ENCODE data around the gene SERPINB13.

SERPINB13 gene

GRCh38 chr18:63551769-63552168, 35.4 kb upstream of the SERPINB13 start:
- TF ChIP-seq USF1 (IDR thresholded peaks at IDR 0.05) (no peak), REST (IDR thresholded peaks at IDR 0.05; ENCODE audit: low read depth) (no peak), TAF1 (IDR thresholded peaks at IDR 0.05; ENCODE audit: low read depth) (no peak), EP300 (IDR thresholded peaks at IDR 0.05; ENCODE audit: borderline replicate concordance) (no peak)

- TF ChIP-seq FOXM1 (IDR thresholded peaks at IDR 0.05; ENCODE audit: borderline replicate concordance, low read depth), result no peak
These were observed 34.6 kb upstream of the SERPINB13 start for GRCh38 chr18:63552581-63552980.

GRCh38 chr18:63553081-63553480, 34.1 kb upstream of the SERPINB13 start:
- TF ChIP-seq CEBPB (IDR thresholded peaks at IDR 0.05), result no peak
- no peak for TF ChIP-seq EGR1 (IDR thresholded peaks at IDR 0.05)
- TF ChIP-seq TCF12 (IDR thresholded peaks at IDR 0.05; ENCODE audit: low read depth), result no peak
- TF ChIP-seq EP300 (IDR thresholded peaks at IDR 0.05; ENCODE audit: borderline replicate concordance), result no peak
- no peak for TF ChIP-seq USF1 (IDR thresholded peaks at IDR 0.05)
- no peak for TF ChIP-seq RAD21 (IDR thresholded peaks at IDR 0.05; ENCODE audit: low read depth)
- no peak for TF ChIP-seq FOXM1 (IDR thresholded peaks at IDR 0.05; ENCODE audit: borderline replicate concordance, low read depth)
- TF ChIP-seq NFIC (IDR thresholded peaks at IDR 0.05), result no peak
- no peak for TF ChIP-seq TAF1 (IDR thresholded peaks at IDR 0.05; ENCODE audit: low read depth)
- no peak for TF ChIP-seq TEAD4 (IDR thresholded peaks at IDR 0.05)
- no peak for TF ChIP-seq CREB1 (IDR thresholded peaks at IDR 0.05; ENCODE audit: low read depth)
- no peak for TF ChIP-seq REST (IDR thresholded peaks at IDR 0.05; ENCODE audit: low read depth)
- no peak for TF ChIP-seq ZBTB7A (IDR thresholded peaks at IDR 0.05; ENCODE audit: low read depth)
- TF ChIP-seq YY1 (IDR thresholded peaks at IDR 0.05; ENCODE audit: low read depth), result no peak
- TF ChIP-seq, protein P1, sequence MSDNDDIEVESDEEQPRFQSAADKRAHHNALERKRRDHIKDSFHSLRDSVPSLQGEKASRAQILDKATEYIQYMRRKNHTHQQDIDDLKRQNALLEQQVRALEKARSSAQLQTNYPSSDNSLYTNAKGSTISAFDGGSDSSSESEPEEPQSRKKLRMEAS (IDR thresholded peaks at IDR 0.05), result no peak

DNA sequence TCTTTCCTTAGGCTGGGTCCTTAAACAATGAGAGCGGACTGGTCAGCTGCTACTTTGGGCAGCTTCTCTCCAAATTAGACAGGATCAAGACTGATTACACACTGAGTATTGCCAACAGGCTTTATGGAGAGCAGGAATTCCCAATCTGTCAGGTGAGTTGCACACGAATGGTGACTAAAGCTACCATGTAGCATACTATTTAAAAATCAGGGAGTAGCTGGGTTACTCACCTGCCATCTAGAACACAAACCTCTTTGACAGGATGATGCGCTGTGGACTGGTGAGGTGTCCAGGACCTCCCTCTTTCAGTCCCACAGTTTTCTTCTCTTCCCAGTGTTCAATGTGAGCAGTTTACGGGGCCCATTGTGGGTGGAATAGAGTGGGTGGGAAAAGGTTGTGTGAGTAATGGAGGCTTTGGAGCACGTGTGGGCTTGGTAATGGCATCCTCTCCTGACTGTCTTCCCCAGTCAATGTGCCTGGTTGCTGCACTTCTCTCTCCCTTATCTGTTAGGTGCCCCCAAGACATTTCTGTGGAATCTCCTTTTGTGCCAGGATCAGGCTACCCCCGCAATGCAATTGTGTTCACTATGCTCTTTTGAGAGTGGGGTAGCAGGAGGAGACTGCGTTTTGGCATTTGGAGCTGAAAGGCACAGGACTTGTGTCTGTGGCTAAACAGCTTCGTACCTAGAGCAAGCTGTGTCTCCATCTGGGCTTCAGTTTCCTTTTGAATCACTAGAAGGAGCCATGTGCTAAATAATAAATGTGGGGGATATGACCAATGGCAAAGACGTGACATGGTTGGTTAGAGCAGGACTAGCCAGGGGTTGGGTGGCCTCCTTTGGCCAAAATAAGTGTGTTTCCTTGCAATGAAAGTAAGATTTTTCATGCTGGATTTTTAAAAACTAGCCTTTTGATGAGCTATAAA, 27.3 kb upstream of the SERPINB13 start:
- no peak for TF ChIP-seq USF1 (IDR thresholded peaks at IDR 0.05)
- TF ChIP-seq NFIC (IDR thresholded peaks at IDR 0.05), result no peak
- no peak for TF ChIP-seq YY1 (IDR thresholded peaks at IDR 0.05; ENCODE audit: low read depth)
- no peak for TF ChIP-seq CREB1 (IDR thresholded peaks at IDR 0.05; ENCODE audit: low read depth)
- TF ChIP-seq FOXM1 (IDR thresholded peaks at IDR 0.05; ENCODE audit: borderline replicate concordance, low read depth), result no peak
- TF ChIP-seq REST (IDR thresholded peaks at IDR 0.05; ENCODE audit: low read depth), result no peak
- no peak for TF ChIP-seq TCF12 (IDR thresholded peaks at IDR 0.05; ENCODE audit: low read depth)
- no peak for TF ChIP-seq TEAD4 (IDR thresholded peaks at IDR 0.05)
- TF ChIP-seq CEBPB (IDR thresholded peaks at IDR 0.05), result no peak
- TF ChIP-seq ZBTB7A (IDR thresholded peaks at IDR 0.05; ENCODE audit: low read depth), result no peak
- TF ChIP-seq TAF1 (IDR thresholded peaks at IDR 0.05; ENCODE audit: low read depth), result no peak
- TF ChIP-seq EGR1 (IDR thresholded peaks at IDR 0.05), result no peak
- TF ChIP-seq, protein P1 (IDR thresholded peaks at IDR 0.05), result no peak
- TF ChIP-seq RAD21 (IDR thresholded peaks at IDR 0.05; ENCODE audit: low read depth), result no peak
- TF ChIP-seq EP300 (IDR thresholded peaks at IDR 0.05; ENCODE audit: borderline replicate concordance), result no peak

Measured in Ishikawa (cell line).